ENCODE results near the gene AGA.

Gene AGA

GRCh38 chr4:177385576-177386277 lies 56.5 kb downstream of the AGA start:
- H3K36me3 ChIP-seq (ENCODE audit: control insufficient read depth in 2 of 2, insufficient read depth in 1 of 2, low read length in 2 of 2): no peaks in the 10 kb centered on the region
- H3K27ac ChIP-seq (ENCODE audit: extremely low read depth, low read depth, low read length): no peak overlapping the region
- H3K4me1 ChIP-seq (ENCODE audit: control insufficient read depth, insufficient read depth, low read length): no peaks in the 10 kb centered on the region
- TF ChIP-seq WT1 (tag by site-specific recombination; IDR thresholded peaks at IDR 0.05): no peak
- no peak for TF ChIP-seq SP7 (tag by site-specific recombination; IDR thresholded peaks at IDR 0.05)
- no peak for TF ChIP-seq SALL2 (tag by site-specific recombination; IDR thresholded peaks at IDR 0.05; ENCODE audit: borderline replicate concordance)
- TF ChIP-seq ZNF121 (tag by site-specific recombination; IDR thresholded peaks at IDR 0.05): no peak
- no peak for TF ChIP-seq TRIM28 (IDR thresholded peaks at IDR 0.05; ENCODE audit: borderline replicate concordance, low read length)
- no peak for TF ChIP-seq ZNF626 (tag by site-specific recombination; IDR thresholded peaks at IDR 0.05)
- TF ChIP-seq, protein P1, sequence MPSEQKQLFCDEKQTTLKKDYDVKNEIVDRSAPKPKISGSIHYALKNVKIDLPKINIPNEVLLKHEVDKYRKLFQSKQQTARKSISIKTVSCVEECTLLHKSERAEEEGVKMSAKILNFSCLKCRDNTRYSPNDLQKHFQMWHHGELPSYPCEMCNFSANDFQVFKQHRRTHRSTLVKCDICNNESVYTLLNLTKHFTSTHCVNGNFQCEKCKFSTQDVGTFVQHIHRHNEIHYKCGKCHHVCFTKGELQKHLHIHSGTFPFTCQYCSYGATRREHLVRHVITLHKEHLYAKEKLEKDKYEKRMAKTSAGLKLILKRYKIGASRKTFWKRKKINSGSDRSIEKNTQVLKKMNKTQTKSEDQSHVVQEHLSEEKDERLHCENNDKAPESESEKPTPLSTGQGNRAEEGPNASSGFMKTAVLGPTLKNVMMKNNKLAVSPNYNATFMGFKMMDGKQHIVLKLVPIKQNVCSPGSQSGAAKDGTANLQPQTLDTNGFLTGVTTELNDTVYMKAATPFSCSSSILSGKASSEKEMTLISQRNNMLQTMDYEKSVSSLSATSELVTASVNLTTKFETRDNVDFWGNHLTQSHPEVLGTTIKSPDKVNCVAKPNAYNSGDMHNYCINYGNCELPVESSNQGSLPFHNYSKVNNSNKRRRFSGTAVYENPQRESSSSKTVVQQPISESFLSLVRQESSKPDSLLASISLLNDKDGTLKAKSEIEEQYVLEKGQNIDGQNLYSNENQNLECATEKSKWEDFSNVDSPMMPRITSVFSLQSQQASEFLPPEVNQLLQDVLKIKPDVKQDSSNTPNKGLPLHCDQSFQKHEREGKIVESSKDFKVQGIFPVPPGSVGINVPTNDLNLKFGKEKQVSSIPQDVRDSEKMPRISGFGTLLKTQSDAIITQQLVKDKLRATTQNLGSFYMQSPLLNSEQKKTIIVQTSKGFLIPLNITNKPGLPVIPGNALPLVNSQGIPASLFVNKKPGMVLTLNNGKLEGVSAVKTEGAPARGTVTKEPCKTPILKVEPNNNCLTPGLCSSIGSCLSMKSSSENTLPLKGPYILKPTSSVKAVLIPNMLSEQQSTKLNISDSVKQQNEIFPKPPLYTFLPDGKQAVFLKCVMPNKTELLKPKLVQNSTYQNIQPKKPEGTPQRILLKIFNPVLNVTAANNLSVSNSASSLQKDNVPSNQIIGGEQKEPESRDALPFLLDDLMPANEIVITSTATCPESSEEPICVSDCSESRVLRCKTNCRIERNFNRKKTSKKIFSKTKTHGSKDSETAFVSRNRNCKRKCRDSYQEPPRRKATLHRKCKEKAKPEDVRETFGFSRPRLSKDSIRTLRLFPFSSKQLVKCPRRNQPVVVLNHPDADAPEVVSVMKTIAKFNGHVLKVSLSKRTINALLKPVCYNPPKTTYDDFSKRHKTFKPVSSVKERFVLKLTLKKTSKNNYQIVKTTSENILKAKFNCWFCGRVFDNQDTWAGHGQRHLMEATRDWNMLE (tag by site-specific recombination; conservative IDR thresholded peaks at IDR 0.05; ENCODE audit: low read depth): no peak
- no peak for TF ChIP-seq FEZF1 (tag by site-specific recombination; IDR thresholded peaks at IDR 0.05)
- no peak for TF ChIP-seq ZNF404 (tag by site-specific recombination; IDR thresholded peaks at IDR 0.05)
- TF ChIP-seq YY2 (tag by site-specific recombination; IDR thresholded peaks at IDR 0.05): no peak
- TF ChIP-seq ZBTB48 (tag by site-specific recombination; IDR thresholded peaks at IDR 0.05): no peak
- TF ChIP-seq, protein P2, sequence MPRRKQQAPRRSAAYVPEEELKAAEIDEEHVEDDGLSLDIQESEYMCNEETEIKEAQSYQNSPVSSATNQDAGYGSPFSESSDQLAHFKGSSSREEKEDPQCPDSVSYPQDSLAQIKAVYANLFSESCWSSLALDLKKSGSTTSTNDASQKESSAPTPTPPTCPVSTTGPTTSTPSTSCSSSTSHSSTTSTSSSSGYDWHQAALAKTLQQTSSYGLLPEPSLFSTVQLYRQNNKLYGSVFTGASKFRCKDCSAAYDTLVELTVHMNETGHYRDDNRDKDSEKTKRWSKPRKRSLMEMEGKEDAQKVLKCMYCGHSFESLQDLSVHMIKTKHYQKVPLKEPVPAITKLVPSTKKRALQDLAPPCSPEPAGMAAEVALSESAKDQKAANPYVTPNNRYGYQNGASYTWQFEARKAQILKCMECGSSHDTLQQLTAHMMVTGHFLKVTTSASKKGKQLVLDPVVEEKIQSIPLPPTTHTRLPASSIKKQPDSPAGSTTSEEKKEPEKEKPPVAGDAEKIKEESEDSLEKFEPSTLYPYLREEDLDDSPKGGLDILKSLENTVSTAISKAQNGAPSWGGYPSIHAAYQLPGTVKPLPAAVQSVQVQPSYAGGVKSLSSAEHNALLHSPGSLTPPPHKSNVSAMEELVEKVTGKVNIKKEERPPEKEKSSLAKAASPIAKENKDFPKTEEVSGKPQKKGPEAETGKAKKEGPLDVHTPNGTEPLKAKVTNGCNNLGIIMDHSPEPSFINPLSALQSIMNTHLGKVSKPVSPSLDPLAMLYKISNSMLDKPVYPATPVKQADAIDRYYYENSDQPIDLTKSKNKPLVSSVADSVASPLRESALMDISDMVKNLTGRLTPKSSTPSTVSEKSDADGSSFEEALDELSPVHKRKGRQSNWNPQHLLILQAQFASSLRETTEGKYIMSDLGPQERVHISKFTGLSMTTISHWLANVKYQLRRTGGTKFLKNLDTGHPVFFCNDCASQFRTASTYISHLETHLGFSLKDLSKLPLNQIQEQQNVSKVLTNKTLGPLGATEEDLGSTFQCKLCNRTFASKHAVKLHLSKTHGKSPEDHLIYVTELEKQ (tag by site-specific recombination; IDR thresholded peaks at IDR 0.05; ENCODE audit: borderline replicate concordance): no peak
- TF ChIP-seq OVOL3 (tag by site-specific recombination; IDR thresholded peaks at IDR 0.05): no peak
- TF ChIP-seq ZNF311 (tag by site-specific recombination; IDR thresholded peaks at IDR 0.05; ENCODE audit: borderline replicate concordance): no peak
- TF ChIP-seq KLF7 (tag by site-specific recombination; IDR thresholded peaks at IDR 0.05; ENCODE audit: borderline replicate concordance): no peak
- no peaks in the 10 kb centered on the region for H3K9me3 ChIP-seq (ENCODE audit: control insufficient read depth, insufficient read depth, low read depth, low read length)
- H3K4me3 ChIP-seq (ENCODE audit: low read depth, low read length): no peak overlapping the region
- POLR2A ChIA-PET: no interaction called here
- CTCF ChIA-PET: interaction anchor here (0.7 kb wide), 1 partner anchor 135 kb away, joined by 3 read pairs; no protein-coding TSS in a partner anchor

DNA sequence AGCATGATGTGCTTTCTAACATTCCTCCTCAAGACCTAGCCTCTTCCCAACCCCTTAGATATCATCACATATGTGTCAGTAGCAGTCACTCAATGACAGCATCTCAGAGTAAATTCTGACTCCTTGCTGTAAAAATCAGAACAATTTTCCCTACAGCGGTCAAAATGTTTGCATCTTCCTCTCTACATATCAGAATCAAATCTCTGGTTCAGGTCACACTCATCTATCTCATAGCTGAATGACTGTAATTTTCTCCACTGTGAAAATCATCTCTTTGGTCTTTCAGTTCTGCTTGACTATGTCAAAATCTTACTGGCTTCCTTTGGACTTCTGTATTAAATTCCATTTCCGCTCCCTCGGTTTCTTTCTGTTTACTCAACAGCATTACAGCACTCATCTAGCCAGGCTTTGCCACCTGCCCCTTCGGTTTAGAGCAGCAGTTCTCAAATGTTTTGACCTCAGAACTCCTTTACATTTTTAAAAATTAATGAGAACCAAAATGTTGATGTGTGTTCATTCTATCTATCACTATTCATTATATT lies 57.3 kb downstream of the AGA start:
- H3K4me3 ChIP-seq (ENCODE audit: low read depth, low read length): no peak overlapping the region
- H3K9me3 ChIP-seq (ENCODE audit: control insufficient read depth, insufficient read depth, low read depth, low read length): no peaks in the 10 kb centered on the region
- POLR2A ChIA-PET: no interaction called here
- CTCF ChIA-PET: interaction anchor here (0.7 kb wide), 1 partner anchor 52 kb away, joined by 3 read pairs; no protein-coding TSS in a partner anchor
- no peak for TF ChIP-seq ZNF654 (tag by site-specific recombination; IDR thresholded peaks at IDR 0.05; ENCODE audit: low read depth)
- TF ChIP-seq KLF16 (tag by site-specific recombination; IDR thresholded peaks at IDR 0.05): no peak
- no peak for TF ChIP-seq KLF17 (tag by site-specific recombination; IDR thresholded peaks at IDR 0.05)
- no peak for TF ChIP-seq ZNF302 (tag by site-specific recombination; IDR thresholded peaks at IDR 0.05; ENCODE audit: low read depth)
- TF ChIP-seq ZNF146 (tag by site-specific recombination; IDR thresholded peaks at IDR 0.05): no peak
- TF ChIP-seq ZBTB17 (tag by site-specific recombination; IDR thresholded peaks at IDR 0.05): no peak
- TF ChIP-seq ZNF138 (tag by site-specific recombination; IDR thresholded peaks at IDR 0.05; ENCODE audit: borderline replicate concordance): no peak
- no peak for TF ChIP-seq ZNF670 (tag by site-specific recombination; IDR thresholded peaks at IDR 0.05; ENCODE audit: low read depth)
- H3K27ac ChIP-seq (ENCODE audit: extremely low read depth, low read depth, low read length): no peak overlapping the region
- no peaks in the 10 kb centered on the region for H3K4me1 ChIP-seq (ENCODE audit: control insufficient read depth, insufficient read depth, low read length)
- no peaks in the 10 kb centered on the region for H3K36me3 ChIP-seq (ENCODE audit: control insufficient read depth in 2 of 2, insufficient read depth in 1 of 2, low read length in 2 of 2)

All from HEK293 (cell line).